ENCODE data around the gene MTMR3.

Gene MTMR3

GRCh38 chr22:29944339-29944738, 61.4 kb downstream of the MTMR3 start:
- TF ChIP-seq POLR2AphosphoS5 (IDR thresholded peaks at IDR 0.05; ENCODE audit: low read depth, low read length), result no peak
- no peak for TF ChIP-seq TAF1 (IDR thresholded peaks at IDR 0.05; ENCODE audit: borderline replicate concordance, insufficient read depth, low read length)
- TF ChIP-seq SIN3A (IDR thresholded peaks at IDR 0.05; ENCODE audit: borderline replicate concordance, insufficient read depth, low read length), result no peak
- TF ChIP-seq REST (IDR thresholded peaks at IDR 0.05; ENCODE audit: insufficient read depth in 1 of 2, low read depth in 2 of 2, low read length in 2 of 2), result no peak
- no peak for TF ChIP-seq FOXP2 (optimal IDR thresholded peaks at IDR 0.05; ENCODE audit: borderline replicate concordance, extremely low read depth, extremely low read length, insufficient read depth)

- no peak for TF ChIP-seq FOXP2 (optimal IDR thresholded peaks at IDR 0.05; ENCODE audit: borderline replicate concordance, extremely low read depth, extremely low read length, insufficient read depth)
- TF ChIP-seq REST (IDR thresholded peaks at IDR 0.05; ENCODE audit: insufficient read depth in 1 of 2, low read depth in 2 of 2, low read length in 2 of 2), result no peak
- no peak for TF ChIP-seq TAF1 (IDR thresholded peaks at IDR 0.05; ENCODE audit: borderline replicate concordance, insufficient read depth, low read length)
- TF ChIP-seq SIN3A (IDR thresholded peaks at IDR 0.05; ENCODE audit: borderline replicate concordance, insufficient read depth, low read length), result no peak
- no peak for TF ChIP-seq POLR2AphosphoS5 (IDR thresholded peaks at IDR 0.05; ENCODE audit: low read depth, low read length)
Observed at GRCh38 chr22:29945435-29945834, 62.5 kb downstream of the MTMR3 start.

- TF ChIP-seq SIN3A (IDR thresholded peaks at IDR 0.05; ENCODE audit: borderline replicate concordance, insufficient read depth, low read length), result no peak
- no peak for TF ChIP-seq REST (IDR thresholded peaks at IDR 0.05; ENCODE audit: insufficient read depth in 1 of 2, low read depth in 2 of 2, low read length in 2 of 2)
- no peak for TF ChIP-seq FOXP2 (optimal IDR thresholded peaks at IDR 0.05; ENCODE audit: borderline replicate concordance, extremely low read depth, extremely low read length, insufficient read depth)
- TF ChIP-seq POLR2AphosphoS5 (IDR thresholded peaks at IDR 0.05; ENCODE audit: low read depth, low read length), result no peak
- TF ChIP-seq TAF1 (IDR thresholded peaks at IDR 0.05; ENCODE audit: borderline replicate concordance, insufficient read depth, low read length), result no peak
Observed at GRCh38 chr22:29946220-29946619, 63.2 kb downstream of the MTMR3 start.

GRCh38 chr22:29947410-29948384, 64.7 kb downstream of the MTMR3 start:
- TF ChIP-seq FOXP2 (optimal IDR thresholded peaks at IDR 0.05; ENCODE audit: borderline replicate concordance, extremely low read depth, extremely low read length, insufficient read depth) (no peak), REST (IDR thresholded peaks at IDR 0.05; ENCODE audit: insufficient read depth in 1 of 2, low read depth in 2 of 2, low read length in 2 of 2) (no peak), SIN3A (IDR thresholded peaks at IDR 0.05; ENCODE audit: borderline replicate concordance, insufficient read depth, low read length) (no peak), TAF1 (IDR thresholded peaks at IDR 0.05; ENCODE audit: borderline replicate concordance, insufficient read depth, low read length) (no peak), POLR2AphosphoS5 (IDR thresholded peaks at IDR 0.05; ENCODE audit: low read depth, low read length) (no peak)

Measured in PFSK-1 (cell line).